ENCODE measurements around the gene HINT1. TPM values are rescaled to one million over a fixed set of nuclear protein-coding genes. Genes with fewer than 3 reads are reported as not detected.
A peak's percentile ranks its signal among the peaks of the same experiment; 100 is the strongest.
"Not testable (repeated sequence)": the region's sequence is repeated elsewhere in the genome, so short reads cannot be mapped to it uniquely, and the experiment has no call there.

Gene HINT1
- polyA plus RNA-seq, 1 donor: 311 TPM

DNA sequence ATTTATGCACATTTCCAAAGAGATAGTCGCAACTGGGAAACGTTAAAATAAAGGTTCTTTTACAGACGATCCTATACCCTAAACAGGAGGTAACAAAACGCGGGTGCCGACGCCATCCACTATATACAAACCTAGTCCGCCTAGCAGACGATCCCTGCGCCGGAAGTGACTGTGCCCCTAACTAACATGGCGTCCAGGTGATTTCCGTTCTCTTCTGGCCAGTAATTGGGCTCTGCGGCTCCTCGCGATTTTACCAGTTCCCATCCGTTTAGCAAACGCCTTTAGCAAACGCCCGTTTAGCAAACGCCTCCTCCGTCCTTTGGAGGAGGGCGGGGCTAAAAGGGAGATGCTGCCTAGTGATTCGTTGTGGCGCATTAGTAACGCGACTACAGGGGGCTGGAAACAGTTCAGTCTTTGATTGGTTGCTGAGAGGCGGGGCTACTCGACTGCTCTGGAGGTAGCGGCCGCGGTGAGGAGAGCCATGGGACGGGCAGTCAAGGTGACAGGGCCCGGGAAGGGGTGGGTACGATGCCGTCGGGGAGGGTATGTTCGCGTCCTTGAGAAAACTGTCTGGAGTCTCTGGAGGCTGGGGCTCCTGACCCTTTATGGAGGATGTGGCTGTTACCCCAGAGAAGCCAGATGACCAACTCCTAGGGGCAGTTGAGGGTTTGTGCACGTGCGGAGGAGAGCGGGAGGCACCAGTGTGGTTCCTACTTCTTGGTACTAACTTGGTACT is 5.7 kb upstream of the HINT1 start, which contains the start of gene LYRM7:
TSS of gene LYRM7 (plus strand) at position 405 of the 736 bp plus-strand sequence. CDS start at position 482, 77 bp downstream.
- peak; percentile 98 for DNase-seq

DNA sequence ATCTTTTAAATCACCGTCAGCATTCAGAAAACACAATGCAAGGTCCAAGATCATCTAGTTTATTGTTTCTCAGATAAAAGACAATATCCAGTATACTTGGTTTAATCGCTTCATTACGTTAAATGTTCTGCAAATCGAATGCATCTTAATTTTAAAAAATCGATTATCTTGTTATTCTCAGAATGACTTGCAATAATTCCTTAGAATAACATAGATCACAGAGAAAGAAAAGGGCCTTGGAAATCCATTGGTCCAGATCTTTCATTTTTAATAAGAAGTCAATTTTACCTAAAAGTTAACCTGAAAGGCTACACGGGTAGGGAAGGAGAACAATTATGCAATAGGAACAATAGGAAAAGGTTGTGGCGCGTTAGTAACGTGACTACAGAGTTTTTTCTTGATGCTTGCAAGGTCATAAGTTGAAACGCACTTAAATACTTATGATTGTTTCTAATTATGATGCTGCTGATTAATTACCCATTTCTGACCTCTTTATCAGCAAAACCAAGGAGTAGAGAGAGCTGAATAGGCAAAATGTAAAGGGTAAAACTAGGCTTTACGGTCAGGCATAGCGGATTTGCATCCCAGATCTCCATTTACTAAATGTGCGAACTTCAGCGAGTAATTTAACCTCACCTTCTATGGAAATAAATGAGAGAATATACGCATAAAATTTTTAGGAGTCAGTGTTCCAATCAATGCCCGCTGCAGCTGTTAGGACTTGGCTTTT is 4.9 kb upstream of the HINT1 start:
- DNase-seq: no peak

DNA sequence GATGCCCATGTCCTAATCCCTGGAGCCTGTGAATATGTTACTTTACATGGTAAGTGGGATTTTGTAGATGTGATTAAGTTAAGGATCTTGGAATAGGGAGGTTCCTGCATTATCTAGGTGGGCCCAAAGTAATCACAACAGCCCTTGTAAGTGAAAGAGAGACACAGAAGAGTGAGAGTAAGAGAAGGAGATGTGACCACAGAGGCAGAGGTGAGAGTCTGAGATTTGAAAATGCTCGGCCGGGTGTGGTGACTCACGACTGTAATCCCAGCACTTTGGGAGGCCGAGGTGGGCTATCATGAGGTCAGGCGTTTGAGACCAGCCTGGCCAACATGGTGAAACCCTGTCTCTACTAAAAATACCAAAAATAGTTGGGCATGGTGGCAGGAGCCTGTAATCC is 2.6 kb upstream of the HINT1 start:
- DNase-seq: no peak

DNA sequence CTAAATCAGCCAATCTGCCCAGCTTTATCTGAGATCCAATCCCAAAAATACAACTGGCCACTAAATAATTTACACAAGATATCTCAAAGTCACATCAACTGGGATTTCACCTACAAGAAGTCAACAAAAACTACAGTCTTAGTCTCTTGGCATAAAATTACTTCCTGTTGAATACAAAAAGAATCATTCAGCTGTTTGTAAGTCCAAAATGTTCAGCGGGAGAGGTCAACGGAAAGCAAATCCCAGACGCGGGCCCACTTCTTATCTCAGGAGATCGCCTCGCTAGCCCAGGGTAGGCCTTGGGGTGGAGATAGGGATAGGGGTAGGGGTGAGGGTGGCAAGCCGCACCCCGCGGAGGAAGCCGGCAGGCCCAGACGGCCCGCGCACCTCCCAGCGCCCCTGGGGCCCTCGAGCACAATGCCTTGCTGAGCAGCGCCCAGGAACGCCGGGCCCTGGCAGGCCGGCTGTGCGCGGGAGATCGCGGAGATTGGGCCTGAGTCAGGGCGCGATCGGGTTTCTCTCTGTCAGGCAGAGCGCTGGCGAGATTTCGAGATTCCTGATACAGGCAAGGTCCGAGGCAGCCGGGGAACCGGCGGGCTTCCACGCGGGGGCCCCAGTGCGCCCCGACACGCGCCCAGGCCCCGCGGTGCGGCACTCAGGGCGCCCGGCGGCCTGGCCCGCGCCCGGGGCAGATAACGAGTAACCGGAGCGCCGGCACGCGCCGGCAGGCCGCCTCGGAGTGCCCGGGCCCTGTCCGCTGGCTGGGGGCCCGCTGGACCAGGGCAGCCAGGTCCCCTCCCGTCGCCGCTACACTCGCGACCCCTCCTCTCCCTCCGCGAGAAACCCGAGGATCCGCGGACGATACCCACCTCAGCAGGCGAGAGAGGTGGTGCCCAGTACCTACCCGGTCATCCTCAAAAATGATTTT is 601 bp downstream of the HINT1 start:
- DNase-seq: peak; percentile 71

DNA sequence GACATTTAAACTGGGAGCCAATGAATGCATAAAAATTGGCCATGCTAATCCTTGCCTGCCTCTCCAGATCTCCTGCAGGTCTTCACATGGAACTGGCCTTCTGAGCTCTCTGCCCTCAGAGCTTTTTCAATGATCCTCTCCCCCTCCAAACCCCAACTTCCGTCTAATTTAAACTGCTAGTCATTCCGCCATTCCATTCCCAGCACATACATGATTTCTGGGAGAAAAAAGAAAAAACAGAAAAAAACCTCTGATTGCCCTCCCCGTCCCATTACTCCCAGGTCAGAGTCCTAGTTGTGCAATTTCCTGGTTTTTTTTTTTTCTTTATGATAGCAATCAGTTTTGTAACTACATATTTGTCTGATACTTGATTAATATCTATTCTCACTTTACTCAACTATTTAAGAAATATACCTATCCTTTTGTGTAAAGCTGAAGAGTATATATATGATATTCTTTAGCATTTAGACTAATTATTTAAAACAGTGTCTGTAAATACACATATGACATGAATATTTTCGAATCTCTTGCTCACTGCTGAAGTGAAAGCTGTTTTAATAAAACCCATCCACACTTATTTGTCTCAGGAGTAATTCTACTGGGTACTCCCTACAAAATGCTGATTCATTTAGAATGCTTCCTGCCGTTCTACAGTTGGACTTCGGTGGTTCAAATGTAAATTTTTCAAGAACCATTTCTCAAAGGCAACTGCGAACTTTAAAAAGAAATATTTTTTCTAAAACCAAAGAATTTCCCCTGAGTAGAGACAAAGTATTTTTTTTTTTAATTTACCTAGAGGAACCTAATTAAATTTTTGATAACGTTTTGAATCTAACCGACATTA is 1.6 kb downstream of the HINT1 start:
- no peak for DNase-seq

DNA sequence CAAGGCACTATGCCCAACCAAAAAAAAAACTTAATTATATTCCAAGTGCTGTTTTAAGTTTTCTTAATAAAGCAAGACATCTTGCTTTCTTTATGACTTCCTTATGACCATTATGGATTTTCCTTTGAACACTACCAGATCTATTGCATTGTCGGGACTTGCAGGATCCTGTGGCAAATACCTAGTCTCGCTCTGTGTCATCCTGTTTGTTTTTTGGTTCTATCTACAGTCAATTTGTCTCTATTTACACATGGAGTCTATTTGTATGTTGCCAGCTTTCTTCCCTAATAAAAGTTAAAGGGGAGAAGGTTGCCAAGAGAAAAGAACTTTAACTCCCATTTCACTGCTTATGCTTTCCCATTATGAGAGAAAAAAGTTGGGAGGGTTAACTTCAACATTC is 4.9 kb downstream of the HINT1 start:
- no peak for DNase-seq

DNA sequence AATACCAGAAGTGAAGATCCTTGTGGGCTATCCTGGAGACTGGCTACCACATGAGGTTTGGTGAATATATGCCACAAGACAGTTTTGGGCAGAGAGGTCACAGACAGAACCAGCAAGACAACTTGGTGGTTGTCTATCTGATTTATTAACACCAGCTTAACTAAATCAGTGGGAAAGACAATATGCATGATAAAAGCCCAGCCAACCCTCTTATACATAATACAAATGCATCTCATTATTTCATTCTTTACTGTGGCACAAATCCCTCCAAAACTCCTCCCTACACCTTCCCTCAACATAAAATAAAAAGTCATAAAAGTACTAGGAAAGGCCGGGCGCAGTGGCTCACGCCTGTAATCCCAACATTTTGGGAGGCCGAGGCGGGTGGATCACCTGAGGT is 8.1 kb downstream of the HINT1 start:
- no peak for DNase-seq

DNA sequence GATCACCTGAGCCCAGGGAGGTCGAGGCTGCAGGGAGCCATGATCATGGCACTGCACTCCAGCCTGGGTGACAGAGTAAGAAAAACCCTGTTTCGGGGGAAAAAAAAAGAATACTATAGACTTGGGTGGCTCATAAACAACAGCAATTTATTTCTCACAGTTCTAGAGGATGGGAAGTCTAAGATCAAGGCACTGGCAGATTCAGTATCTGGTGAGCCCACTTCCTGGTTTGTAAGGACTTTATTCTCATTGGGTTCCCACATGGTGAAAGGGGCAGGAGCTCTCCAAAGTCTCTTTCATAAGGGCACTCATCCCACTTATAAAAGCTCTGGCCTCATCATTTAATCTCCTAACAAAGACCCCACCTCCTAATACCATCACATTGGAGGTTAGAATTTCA is 8.7 kb downstream of the HINT1 start:
- DNase-seq: no peak

DNA sequence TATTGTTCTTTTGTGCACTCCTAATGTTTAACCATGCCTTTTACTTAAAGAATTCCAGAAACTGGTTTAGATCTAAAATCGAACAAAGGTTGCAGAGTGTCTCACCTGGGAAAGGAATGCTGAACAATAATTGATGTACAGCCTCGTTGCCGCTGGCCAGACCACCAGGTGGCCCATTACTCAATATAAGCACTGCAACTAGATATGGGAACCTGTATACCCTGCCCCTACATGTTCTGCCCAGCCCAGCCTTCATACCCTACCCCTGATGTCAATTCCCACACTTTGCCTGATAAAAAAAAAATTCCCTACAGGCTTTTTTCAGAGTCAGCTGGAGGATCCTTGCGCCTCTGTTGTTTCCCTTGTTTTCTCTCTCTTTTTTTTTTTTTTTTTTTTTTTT is 13.8 kb downstream of the HINT1 start:
- DNase-seq: no peak

DNA sequence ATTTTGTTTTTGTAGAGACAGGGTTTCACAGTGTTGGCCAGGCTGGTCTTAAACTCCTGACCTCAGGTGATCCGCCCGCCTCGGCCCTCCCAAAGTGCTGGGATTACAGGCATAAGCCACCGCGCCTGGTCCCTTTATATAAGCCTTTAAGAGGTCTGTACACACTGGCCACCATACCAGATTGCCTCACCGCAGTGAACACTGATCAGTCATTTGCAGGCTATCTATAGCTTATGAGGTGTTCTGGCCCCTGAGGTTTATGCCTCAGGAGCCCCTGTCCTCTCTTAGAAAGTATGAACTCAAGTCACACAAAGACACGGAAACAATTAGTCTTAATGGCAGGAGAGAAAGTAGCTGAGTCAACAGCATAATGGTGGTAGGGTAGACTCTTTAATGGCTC is 14.6 kb downstream of the HINT1 start:
- no peak for DNase-seq

DNA sequence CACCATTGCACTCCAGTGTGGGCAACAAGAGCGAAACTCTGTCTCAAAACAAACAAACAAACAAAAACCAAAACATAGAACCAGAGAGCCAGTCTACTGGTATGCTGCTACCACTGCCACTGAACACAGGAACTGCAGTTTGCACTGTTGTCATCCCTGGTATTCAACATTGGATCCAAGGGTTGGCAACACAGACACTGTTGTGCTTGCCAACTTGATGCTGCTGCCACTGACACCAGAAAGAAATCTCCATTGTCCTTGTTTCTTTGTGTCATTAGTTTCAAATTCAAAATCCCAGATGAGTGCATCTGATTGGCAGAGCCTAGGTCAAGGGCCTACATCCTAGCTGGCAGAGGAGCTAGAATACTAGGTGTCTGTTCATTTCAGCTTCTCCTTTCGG is 16.2 kb downstream of the HINT1 start:
- no peak for DNase-seq

DNA sequence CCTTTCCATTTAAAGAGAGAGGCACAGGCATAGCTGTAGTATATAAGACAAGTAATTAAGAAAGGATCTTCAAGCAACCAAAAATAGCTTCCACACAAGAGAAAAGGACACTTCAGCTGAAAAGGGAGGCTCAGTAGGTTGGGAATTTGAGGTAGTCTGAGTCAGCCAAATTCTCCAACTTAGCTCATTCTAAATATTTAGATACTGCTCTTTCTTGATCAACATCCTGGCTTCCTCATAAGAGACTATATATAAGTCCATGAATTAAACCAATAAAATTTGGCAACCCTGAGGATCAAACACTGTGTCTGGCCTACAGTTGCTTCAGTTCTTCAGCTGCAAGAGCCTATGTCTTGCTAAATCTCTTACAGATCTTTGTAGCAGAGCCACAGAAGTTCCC is 17.8 kb downstream of the HINT1 start:
- no peak for DNase-seq

DNA sequence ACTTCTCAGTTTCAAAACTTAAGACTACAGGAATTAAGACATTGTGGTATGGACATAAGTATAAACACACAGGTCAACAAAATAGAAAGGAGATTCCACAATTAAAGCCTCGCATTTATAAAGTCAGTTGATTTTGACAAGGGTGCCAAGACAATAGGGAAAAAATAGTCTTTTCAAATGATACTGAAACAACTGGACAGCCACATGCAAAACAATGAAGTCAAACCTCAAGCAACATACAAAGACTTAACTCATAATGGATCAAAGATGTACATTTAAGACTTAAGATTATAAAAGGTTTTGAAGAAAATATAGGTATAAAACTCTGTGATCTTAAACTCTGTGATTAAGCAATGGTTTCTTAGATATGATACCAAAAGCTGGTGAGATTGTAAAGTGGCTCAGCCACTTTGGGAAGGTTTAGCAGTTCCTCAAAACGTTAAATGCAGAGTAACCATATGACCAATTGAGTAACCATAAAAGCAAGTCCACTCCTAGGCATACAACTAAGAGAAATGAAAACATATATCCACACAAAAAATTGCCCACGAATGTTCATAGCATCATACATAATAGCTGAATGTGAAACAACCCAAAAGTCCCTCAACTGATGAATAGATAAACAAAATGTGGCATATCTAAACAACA is 22.0 kb downstream of the HINT1 start:
- DNase-seq: no peak

DNA sequence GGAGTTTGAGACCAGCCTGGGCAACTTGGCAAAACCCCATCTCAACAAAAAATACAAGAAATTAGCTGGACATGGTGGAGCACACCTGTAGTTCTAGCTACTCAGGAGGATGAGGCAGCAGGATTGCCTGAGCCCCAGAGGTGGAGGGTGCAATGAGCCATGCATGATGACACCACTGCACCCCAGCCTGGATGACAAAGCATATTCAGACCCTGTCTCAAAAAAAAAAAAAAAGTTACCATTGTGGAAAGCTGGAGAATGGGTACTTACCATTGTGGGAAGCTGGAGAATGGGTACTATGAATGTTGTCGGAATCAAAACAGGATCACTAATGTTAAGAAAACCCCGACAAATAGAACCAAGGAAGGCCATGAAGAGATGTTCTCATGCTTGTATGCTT is 25.7 kb downstream of the HINT1 start:
- DNase-seq: no peak

DNA sequence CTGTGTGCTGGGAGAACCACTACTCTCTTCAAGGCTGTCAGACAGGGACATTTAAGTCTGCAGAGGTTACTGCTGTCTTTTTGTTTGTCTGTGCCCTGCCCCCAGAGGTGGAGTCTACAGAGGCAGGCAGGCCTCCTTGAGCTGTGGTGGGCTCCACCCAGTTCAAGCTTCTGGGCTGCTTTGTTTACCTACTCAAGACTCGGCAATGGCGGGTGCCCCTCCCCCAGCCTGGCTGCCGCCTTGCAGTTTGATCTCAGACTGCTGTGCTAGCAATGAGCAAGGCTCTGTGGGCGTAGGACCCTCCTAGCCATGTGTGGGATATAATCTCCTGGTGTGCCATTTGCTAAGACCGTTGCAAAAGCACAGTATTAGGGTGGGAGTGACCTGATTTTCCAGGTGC is 26.6 kb downstream of the HINT1 start:
- not testable (repeated sequence) for DNase-seq

DNA sequence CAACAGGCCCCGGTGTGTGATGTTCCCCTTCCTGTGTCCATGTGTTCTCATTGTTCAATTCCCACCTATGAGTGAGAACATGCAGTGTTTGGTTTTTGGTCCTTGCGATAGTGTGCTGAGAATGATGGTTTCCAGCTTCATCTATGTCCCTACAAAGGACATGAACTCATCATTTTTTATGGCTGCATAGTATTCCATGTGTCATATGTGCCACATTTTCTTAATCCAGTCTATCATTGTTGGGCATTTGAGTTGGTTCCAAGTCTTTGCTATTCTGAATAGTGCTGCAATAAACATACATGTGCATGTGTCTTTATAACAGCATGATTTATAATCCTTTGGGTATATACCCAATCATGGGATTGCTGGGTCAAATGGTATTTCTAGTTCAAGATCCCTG is 32.0 kb downstream of the HINT1 start:
- DNase-seq: not testable (repeated sequence)

DNA sequence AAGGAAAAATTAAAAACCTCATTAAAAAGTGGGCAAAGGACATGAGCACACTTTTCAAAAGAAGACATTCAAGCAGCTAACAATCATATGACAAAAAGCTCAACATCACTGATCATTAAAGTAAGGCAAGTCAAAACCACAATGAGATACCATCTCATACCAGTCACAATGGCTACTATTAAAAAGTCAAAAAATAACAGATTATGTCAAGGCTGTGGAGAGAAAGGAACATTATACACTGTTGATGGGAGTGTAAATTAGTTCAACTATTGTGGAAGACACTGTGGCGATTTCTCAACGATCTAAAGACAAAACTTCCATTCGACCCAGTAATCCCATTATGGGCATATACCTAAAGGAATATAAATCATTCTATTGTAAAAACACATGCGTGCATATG is 35.8 kb downstream of the HINT1 start:
- DNase-seq: no peak

DNA sequence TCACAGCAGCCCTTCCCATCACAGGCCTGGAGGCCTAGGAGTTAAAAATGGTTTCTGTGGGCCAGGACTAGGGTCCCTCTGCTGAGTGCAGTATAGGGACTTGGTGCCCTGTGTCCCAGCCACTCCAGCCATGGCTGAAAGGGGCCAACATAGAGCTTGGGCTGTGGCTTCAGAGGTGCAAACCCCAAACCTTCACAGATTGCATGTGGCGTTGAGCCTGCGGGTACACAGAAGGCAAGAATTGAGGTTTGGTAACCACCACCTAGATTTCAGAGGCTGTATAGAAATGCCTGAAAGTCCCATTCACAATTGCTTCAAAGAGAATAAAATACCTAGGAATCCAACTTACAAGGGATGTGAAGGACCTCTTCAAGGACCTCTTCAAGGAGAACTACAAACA is 37.8 kb downstream of the HINT1 start:
- DNase-seq: not testable (repeated sequence)

DNA sequence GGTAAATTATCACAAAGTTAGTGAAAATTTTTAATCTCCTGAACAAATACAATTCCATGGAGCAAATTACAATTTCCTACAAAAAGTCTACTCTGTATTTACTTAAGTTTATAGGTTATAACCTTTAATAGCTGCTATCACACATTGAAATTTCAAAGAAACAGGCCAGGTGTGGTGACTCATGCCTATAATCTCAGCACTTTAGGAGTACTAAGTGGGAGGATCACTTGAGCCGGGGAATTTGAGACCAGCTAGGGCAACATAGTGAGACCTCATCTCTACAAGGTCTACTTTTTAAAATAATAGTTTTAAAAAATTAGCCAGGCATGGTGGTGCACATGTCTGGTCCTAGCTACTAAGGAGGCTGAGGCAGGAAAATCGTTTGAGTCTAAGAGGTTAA is 50.3 kb downstream of the HINT1 start:
- no peak for DNase-seq

DNA sequence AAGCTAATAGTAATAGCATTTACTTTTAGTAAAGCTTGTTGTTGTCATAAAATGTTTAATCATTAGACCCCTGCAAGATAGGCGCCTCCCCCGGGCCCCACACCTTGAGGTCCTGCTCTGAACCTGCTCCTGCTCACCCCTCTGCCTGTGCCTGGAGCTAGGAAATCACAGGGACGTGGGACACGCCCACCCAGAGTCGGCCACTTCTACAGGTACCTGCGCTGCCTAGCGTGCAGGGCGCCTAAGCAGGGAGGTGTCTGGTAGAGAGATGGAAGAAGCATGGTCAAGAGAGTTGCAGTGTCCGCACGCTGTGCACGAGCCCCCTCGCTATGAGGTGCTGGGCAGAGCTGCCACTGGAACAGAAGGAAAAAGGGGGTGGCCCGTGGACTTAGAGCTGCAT is 52.6 kb downstream of the HINT1 start:
- DNase-seq: no peak

DNA sequence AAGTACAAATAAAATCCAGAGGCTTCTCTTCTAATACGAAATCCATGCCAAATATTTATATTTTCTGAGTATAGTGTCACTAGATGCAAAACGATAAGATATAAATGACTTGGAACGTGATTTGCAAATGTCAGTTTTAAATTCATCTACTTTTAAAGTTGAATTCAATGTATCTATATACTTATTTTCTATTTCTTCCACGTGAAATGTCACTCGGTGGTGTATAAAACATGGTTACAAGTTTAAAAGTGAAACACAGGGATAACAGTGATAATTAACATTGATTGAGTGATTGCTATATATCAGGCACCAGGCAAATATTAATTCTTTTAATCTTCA is 54.8 kb downstream of the HINT1 start:
- DNase-seq: no peak

Data from hindlimb muscle (tissue), 1 donor.